Vein endothelial cell (primary cell): ENCODE data around the gene PIRT. TPM values are rescaled to one million over a fixed set of nuclear protein-coding genes. Genes with fewer than 3 reads are reported as not detected.

Experiments
- small RNA-seq: library from RNA; depleted of rRNA; stranded (forward); fragments of <200 nt; gene quantifications from one replicate; pipeline ENCODE3, GENCODE V24; 2012
- total RNA-seq: library from RNA; depleted of rRNA; stranded (reverse); fragments of >200 nt; gene quantifications from 2 replicates; pipeline ENCODE4 v1.2.3, GENCODE V29; 2012

Gene PIRT
- total RNA-seq = not detected in 2 replicates

DNA sequence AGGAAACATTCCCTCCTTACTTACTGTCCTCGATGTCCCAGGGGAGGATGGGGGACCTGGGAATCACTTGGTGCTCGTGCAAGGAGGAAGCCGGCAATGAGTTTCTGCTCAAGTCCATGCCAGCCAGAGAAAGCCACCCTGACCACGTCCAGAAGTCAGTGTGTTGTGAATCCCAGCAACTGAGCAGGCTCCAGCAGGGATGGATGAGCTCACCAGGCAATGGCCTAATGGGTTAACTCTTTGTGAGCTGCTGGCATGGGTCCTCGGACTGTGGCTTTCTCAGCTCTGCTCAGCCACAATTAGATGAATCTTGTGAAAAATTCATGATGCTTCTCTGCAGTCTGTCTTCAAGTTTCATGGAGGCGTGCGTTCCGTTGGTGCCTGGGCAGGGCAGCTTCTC is at the start of gene PIRT:
Gene PIRT, minus strand, starts transcription at position 167 of the 400 bp plus-strand sequence. CDS start 12,442 bp downstream, outside the sequence.

DNA sequence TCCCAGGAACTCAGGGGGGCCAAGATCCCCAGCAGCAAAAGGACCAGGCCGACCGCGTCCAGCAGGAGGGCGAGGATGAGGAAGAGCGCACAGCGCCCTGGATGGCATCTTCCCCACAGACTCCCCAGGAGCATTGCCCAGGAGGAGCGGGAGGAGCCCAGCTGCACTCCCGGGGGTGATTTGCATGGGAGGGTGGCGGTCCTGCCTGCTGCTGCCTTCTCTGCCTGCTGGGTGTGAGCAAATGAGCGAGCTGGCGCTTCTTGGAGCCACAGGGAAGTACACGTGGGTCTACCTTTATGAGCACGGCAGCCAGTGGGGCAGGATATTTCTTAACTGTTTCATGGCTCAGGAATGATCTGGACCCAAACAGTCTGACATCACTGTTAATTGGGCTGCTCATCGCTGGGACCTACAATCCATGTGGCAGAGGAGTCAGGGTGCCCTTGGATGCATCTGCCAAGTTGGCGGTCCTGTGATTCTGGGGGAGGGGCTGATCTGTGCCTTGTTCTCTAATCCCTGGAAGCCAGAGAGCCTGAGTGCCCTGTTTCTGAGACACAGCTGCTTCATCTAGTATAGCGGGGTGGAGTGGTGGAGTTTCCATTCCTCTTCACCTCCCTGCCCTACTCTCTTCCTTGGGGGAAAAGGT is 33.9 kb downstream of the PIRT start, which contains the start of gene TMEM238L:
Gene TMEM238L, minus strand, starts transcription at position 270 of the 646 bp plus-strand sequence. Its CDS starts 136 bp downstream, at position 134.

Small RNA genes lying within 50 kb of the gene (small RNA-seq; reads per million reads assigned to genes)
- gene AC015908.2 (not detected), gene RNU6-1065P (not detected), gene TMEM238L (not detected)

Other genes starting within 250 kb of the PIRT start
- 0.10 and 0.65 TPM in 2 replicates for gene MYH3, start 180.8 kb downstream of the PIRT start, total RNA-seq
- 19.4 and 20.9 TPM in 2 replicates for gene SCO1, start 140.6 kb downstream of the PIRT start, total RNA-seq
- 9.1 and 12.7 TPM in 2 replicates for gene ADPRM, start 140.5 kb downstream of the PIRT start, total RNA-seq
- 1.2 and 4.2 TPM in 2 replicates for gene TMEM220, start 108.1 kb downstream of the PIRT start, total RNA-seq
- not detected in 2 replicates for gene TMEM238L, start 34.0 kb downstream of the PIRT start, total RNA-seq